ENCODE data around the gene PDXDC1.
"Not testable (repeated sequence)": the region's sequence is repeated elsewhere in the genome, so short reads cannot be mapped to it uniquely, and the experiment has no call there.

Gene PDXDC1

GRCh38 chr16:15135483-15136360, 160.9 kb downstream of the PDXDC1 start:
- DNase-seq (ENCODE audit: low read depth) = not testable (repeated sequence)

- not testable (repeated sequence) for DNase-seq (ENCODE audit: low read depth)
Observed at GRCh38 chr16:15137514-15137913, 162.7 kb downstream of the PDXDC1 start.

GRCh38 chr16:15140444-15141365, 165.9 kb downstream of the PDXDC1 start:
- DNase-seq (ENCODE audit: low read depth) = not testable (repeated sequence)

- no peak for DNase-seq (ENCODE audit: low read depth)
Observed at GRCh38 chr16:15141586-15141985, 166.8 kb downstream of the PDXDC1 start.

- not testable (repeated sequence) for DNase-seq (ENCODE audit: low read depth)
Observed at GRCh38 chr16:15142107-15142890, 167.5 kb downstream of the PDXDC1 start.

- not testable (repeated sequence) for DNase-seq (ENCODE audit: low read depth)
Observed at GRCh38 chr16:15142891-15143600, 168.2 kb downstream of the PDXDC1 start.

GRCh38 chr16:15143601-15144091, 168.8 kb downstream of the PDXDC1 start:
- DNase-seq (ENCODE audit: low read depth) = not testable (repeated sequence)

GRCh38 chr16:15144092-15144631, 169.3 kb downstream of the PDXDC1 start:
- DNase-seq (ENCODE audit: low read depth) = not testable (repeated sequence)

- DNase-seq (ENCODE audit: low read depth) = not testable (repeated sequence)
Observed at GRCh38 chr16:15144781-15145417, 170.1 kb downstream of the PDXDC1 start.

GRCh38 chr16:15145418-15146263, 170.8 kb downstream of the PDXDC1 start:
- DNase-seq (ENCODE audit: low read depth) = not testable (repeated sequence)

- DNase-seq (ENCODE audit: low read depth) = not testable (repeated sequence)
Observed at GRCh38 chr16:15146264-15146662, 171.4 kb downstream of the PDXDC1 start.

- DNase-seq (ENCODE audit: low read depth) = not testable (repeated sequence)
Observed at GRCh38 chr16:15148831-15149230, 174.0 kb downstream of the PDXDC1 start.

GRCh38 chr16:15149260-15149659, 174.4 kb downstream of the PDXDC1 start:
- not testable (repeated sequence) for DNase-seq (ENCODE audit: low read depth)

- DNase-seq (ENCODE audit: low read depth) = not testable (repeated sequence)
Observed at GRCh38 chr16:15154005-15154404, 179.2 kb downstream of the PDXDC1 start.

GRCh38 chr16:15154650-15155562, 180.1 kb downstream of the PDXDC1 start:
- peak; percentile 73 for DNase-seq (ENCODE audit: low read depth)

- DNase-seq (ENCODE audit: low read depth) = not testable (repeated sequence)
Observed at GRCh38 chr16:15157644-15158043, 182.8 kb downstream of the PDXDC1 start.

- not testable (repeated sequence) for DNase-seq (ENCODE audit: low read depth)
Observed at GRCh38 chr16:15159671-15160070, 184.8 kb downstream of the PDXDC1 start.

- not testable (repeated sequence) for DNase-seq (ENCODE audit: low read depth)
Observed at GRCh38 chr16:15160571-15160970, 185.7 kb downstream of the PDXDC1 start.

All from activated gamma-delta T cell treated with anti-CD3 and anti-CD28 coated beads, Interleukin-2, amount 50 U/mL, for 16 hours (primary cell).